ENCODE measurements around the gene TTC12.

GRCh38 chr11:113281052-113281725 is 33.2 kb upstream of the TTC12 start:
- TF ChIP-seq CC2D1A (CRISPR knock-in tag; IDR thresholded peaks at IDR 0.05) (no peak), IRF9 (CRISPR knock-in tag; IDR thresholded peaks at IDR 0.05; ENCODE audit: borderline replicate concordance) (no peak), ZNF234 (CRISPR knock-in tag; conservative IDR thresholded peaks at IDR 0.05) (no peak), ZNF10 (CRISPR knock-in tag; IDR thresholded peaks at IDR 0.05; ENCODE audit: borderline replicate concordance, low read depth) (no peak), EZH2 (conservative IDR thresholded peaks at IDR 0.05; ENCODE audit: low read depth, low read length) (no peak), ATAD3A (CRISPR knock-in tag; IDR thresholded peaks at IDR 0.05) (no peak), SIN3A (IDR thresholded peaks at IDR 0.05; ENCODE audit: borderline replicate concordance, low read depth, low read length) (no peak)
- TF ChIP-seq, protein P1, sequence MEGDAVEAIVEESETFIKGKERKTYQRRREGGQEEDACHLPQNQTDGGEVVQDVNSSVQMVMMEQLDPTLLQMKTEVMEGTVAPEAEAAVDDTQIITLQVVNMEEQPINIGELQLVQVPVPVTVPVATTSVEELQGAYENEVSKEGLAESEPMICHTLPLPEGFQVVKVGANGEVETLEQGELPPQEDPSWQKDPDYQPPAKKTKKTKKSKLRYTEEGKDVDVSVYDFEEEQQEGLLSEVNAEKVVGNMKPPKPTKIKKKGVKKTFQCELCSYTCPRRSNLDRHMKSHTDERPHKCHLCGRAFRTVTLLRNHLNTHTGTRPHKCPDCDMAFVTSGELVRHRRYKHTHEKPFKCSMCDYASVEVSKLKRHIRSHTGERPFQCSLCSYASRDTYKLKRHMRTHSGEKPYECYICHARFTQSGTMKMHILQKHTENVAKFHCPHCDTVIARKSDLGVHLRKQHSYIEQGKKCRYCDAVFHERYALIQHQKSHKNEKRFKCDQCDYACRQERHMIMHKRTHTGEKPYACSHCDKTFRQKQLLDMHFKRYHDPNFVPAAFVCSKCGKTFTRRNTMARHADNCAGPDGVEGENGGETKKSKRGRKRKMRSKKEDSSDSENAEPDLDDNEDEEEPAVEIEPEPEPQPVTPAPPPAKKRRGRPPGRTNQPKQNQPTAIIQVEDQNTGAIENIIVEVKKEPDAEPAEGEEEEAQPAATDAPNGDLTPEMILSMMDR (CRISPR knock-in tag; IDR thresholded peaks at IDR 0.05): no peak
- TF ChIP-seq, protein P2, sequence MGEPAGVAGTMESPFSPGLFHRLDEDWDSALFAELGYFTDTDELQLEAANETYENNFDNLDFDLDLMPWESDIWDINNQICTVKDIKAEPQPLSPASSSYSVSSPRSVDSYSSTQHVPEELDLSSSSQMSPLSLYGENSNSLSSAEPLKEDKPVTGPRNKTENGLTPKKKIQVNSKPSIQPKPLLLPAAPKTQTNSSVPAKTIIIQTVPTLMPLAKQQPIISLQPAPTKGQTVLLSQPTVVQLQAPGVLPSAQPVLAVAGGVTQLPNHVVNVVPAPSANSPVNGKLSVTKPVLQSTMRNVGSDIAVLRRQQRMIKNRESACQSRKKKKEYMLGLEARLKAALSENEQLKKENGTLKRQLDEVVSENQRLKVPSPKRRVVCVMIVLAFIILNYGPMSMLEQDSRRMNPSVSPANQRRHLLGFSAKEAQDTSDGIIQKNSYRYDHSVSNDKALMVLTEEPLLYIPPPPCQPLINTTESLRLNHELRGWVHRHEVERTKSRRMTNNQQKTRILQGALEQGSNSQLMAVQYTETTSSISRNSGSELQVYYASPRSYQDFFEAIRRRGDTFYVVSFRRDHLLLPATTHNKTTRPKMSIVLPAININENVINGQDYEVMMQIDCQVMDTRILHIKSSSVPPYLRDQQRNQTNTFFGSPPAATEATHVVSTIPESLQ (CRISPR knock-in tag; conservative IDR thresholded peaks at IDR 0.05): no peak

Measured in HepG2 (cell line).